Breast epithelium (tissue), 3 donors: ENCODE measurements around the gene SPRY1.

ENCODE experiments used
- POLR2AphosphoS5 ChIP-seq, 3 donors: sonication (generic); formaldehyde crosslinking; IDR thresholded peaks; one replicate each; pipeline ENCODE4 v1.6.1; 2017; ENCODE audit warnings: antibody characterized with exemption in 3 of 3
- TF ChIP-seq, protein P1 (sequence below), 3 donors: fragments of 450-650 bp; IDR thresholded peaks; one replicate each; pipeline ENCODE4 v1.5.1; 2016 to 2017; ENCODE audit warnings: antibody characterized with exemption in 3 of 3, mild to moderate bottlenecking in 3 of 3, moderate library complexity in 3 of 3

DNA sequence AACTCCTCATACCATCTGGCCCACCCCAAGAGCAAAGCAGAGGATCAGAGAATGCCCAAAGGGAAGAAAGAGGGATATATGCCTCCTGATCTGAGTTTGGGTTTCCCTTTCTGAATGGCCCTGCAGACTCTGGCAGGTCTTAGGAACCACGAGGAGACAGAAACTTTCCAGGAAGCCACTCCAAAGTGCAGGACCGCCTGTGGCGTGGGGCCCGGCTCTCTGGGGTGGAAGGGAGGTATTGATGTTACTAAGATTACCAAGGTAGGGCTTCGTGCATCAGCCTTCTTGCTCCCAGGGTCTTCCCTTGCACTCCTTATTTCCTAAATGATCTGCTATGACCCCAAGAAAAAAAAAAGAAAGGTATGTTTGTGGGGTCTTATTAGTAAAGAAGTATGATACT is 41.9 kb upstream of the SPRY1 start:
- TF ChIP-seq, protein P1, sequence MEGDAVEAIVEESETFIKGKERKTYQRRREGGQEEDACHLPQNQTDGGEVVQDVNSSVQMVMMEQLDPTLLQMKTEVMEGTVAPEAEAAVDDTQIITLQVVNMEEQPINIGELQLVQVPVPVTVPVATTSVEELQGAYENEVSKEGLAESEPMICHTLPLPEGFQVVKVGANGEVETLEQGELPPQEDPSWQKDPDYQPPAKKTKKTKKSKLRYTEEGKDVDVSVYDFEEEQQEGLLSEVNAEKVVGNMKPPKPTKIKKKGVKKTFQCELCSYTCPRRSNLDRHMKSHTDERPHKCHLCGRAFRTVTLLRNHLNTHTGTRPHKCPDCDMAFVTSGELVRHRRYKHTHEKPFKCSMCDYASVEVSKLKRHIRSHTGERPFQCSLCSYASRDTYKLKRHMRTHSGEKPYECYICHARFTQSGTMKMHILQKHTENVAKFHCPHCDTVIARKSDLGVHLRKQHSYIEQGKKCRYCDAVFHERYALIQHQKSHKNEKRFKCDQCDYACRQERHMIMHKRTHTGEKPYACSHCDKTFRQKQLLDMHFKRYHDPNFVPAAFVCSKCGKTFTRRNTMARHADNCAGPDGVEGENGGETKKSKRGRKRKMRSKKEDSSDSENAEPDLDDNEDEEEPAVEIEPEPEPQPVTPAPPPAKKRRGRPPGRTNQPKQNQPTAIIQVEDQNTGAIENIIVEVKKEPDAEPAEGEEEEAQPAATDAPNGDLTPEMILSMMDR (IDR thresholded peaks at IDR 0.05): no peak
- TF ChIP-seq POLR2AphosphoS5 (IDR thresholded peaks at IDR 0.05): no peak
